HCT116 (cell line): Measurements from ENCODE around the gene SP9. TPM values are rescaled to one million over a fixed set of nuclear protein-coding genes. Genes with fewer than 3 reads are reported as not detected.

Source experiments
- total RNA-seq: library from RNA; stranded (reverse); gene quantifications from one replicate; pipeline ENCODE4 v1.2.1, GENCODE V29; 2021; ENCODE audit not compliant: unreplicated experiment

SP9 gene
- total RNA-seq, 1 experiment from 2014 or later, result 0.69 TPM

Other genes with a start within 250 kb of the SP9 start
- gene OLA1, start 86.4 kb upstream of the SP9 start, total RNA-seq, result 219 TPM
- gene SCRN3, start 60.8 kb downstream of the SP9 start, total RNA-seq, result 7.7 TPM
- 3.8 TPM for gene GPR155, start 152.1 kb downstream of the SP9 start, total RNA-seq